Ovary (tissue), 3 donors: ENCODE data around the gene SPRYD4.
"Not testable (repeated sequence)": the region's sequence is repeated elsewhere in the genome, so short reads cannot be mapped to it uniquely, and the experiment has no call there.

Source experiments
- EP300 ChIP-seq: sonication (generic); formaldehyde crosslinking; IDR thresholded peaks from one replicate; pipeline ENCODE4 v1.6.1; 2017; ENCODE audit warnings: antibody characterized with exemption
- POLR2A ChIP-seq: fragments of 450-650 bp; IDR thresholded peaks from one replicate; pipeline ENCODE4 v1.6.1; 2017; ENCODE audit warnings: antibody characterized with exemption, mild to moderate bottlenecking, moderate library complexity
- TF ChIP-seq, protein P1 (sequence below), 3 donors: fragments of 450-650 bp in 2 of 3; fragments of 200-600 bp in 1 of 3; IDR thresholded peaks; one replicate each; pipeline versions ENCODE4 v1.5.1 to v1.8.0; 2016 to 2022; ENCODE audit warnings: antibody characterized with exemption in 3 of 3, mild to moderate bottlenecking in 1 of 3
- donor health status: DM: no; HTN: no; CAD: no.

DNA sequence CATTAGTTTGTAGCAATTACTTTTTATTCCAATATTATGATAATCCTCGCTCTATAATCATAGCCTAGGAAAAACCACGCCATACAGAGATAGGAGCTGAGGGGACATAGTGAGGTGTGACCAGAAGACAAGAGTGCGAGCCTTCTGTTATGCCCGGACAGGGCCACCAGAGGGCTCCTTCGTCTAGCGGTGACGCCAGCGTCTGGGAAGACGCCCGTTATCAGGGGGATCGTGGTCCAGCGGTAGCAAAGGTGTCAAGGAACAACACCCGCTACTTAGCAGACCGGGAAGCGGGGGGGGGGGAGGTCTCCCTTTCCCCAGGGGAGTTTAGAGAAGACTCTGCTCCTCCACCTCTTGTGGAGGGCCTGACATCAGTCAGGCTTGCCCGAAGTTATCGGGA is 28.3 kb downstream of the SPRYD4 start:
- TF ChIP-seq, protein P1, sequence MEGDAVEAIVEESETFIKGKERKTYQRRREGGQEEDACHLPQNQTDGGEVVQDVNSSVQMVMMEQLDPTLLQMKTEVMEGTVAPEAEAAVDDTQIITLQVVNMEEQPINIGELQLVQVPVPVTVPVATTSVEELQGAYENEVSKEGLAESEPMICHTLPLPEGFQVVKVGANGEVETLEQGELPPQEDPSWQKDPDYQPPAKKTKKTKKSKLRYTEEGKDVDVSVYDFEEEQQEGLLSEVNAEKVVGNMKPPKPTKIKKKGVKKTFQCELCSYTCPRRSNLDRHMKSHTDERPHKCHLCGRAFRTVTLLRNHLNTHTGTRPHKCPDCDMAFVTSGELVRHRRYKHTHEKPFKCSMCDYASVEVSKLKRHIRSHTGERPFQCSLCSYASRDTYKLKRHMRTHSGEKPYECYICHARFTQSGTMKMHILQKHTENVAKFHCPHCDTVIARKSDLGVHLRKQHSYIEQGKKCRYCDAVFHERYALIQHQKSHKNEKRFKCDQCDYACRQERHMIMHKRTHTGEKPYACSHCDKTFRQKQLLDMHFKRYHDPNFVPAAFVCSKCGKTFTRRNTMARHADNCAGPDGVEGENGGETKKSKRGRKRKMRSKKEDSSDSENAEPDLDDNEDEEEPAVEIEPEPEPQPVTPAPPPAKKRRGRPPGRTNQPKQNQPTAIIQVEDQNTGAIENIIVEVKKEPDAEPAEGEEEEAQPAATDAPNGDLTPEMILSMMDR (IDR thresholded peaks at IDR 0.05), result not testable (repeated sequence)
- TF ChIP-seq POLR2A, EP300: not testable (repeated sequence)
